Placental pericyte (primary cell): ENCODE results near the gene MYPN. TPM values are rescaled to one million over a fixed set of nuclear protein-coding genes. Genes with fewer than 3 reads are reported as not detected.

Experiments
- total RNA-seq: library from RNA; depleted of rRNA; stranded (reverse); fragments of >200 nt; gene quantifications from 2 replicates; pipeline ENCODE4 v1.2.3, GENCODE V29; 2012

MYPN gene
- total RNA-seq, result 0.22 and 1.3 TPM in 2 replicates

DNA sequence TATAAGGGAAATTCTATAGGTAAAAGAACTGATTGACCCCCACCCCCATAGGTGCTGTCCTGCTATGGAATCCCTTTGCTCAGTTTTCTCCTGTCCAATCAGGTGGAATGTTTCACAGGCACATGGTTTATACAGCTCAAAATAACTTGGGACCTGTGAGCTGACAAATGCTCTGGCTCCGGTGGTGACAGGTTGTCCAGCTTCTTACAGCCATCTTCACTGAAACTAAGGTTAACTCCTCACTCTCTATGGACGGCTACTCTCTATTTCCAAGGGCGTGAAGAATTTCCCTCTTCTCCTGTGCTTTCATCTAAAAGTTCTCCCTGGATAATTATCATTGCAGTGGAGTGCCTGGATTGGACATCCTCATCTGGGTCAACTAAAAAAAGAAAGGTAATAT is at the start of gene MYPN:
Gene MYPN, plus strand, starts transcription at position 158 of the 400 bp plus-strand sequence. CDS start 11,951 bp downstream, outside the sequence.

GRCh38 chr10:68074775-68075549 is 34.3 kb upstream of the MYPN start, which contains the start of gene HERC4:
TSS of gene HERC4 (minus strand) at chr10:68075283. CDS start at chr10:68073108, 2,175 bp downstream.

GRCh38 chr10:68231817-68232251 is 122.5 kb downstream of the MYPN start, which contains the start of gene ATOH7:
TSS of gene ATOH7 (minus strand) at chr10:68232113. CDS start at chr10:68231677, 436 bp downstream.

Other genes with a start within 250 kb of the MYPN start
- 14.6 and 15.1 TPM in 2 replicates for gene SIRT1, start 224.8 kb upstream of the MYPN start, total RNA-seq
- gene HERC4, start 34.2 kb upstream of the MYPN start, total RNA-seq, result 43.8 and 139 TPM in 2 replicates
- gene ATOH7, start 122.6 kb downstream of the MYPN start, total RNA-seq, result not detected in 2 replicates
- 14.7 and 20.8 TPM in 2 replicates for gene HNRNPH3, start 222.6 kb downstream of the MYPN start, total RNA-seq
- gene PBLD, start 223.4 kb downstream of the MYPN start, total RNA-seq, result 4.2 and 4.9 TPM in 2 replicates